ENCODE results near the gene CCDC87.

- TF ChIP-seq CTCF (IDR thresholded peaks at IDR 0.05) (no peak), POLR2A (IDR thresholded peaks at IDR 0.05) (no peak)
Measured at GRCh38 chr11:66609721-66610617, 17.1 kb upstream of the CCDC87 start.

Measured in testis (tissue), 2 donors.